ENCODE results near the gene DZIP1. TPM values are rescaled to one million over a fixed set of nuclear protein-coding genes. Genes with fewer than 3 reads are reported as not detected.

DZIP1 gene
- total and polyA plus RNA-seq, 2 of the 8 experiments (the other 6 are each of a cell fraction or from before 2014, with no cell fraction given), result 7.6 to 24.6 TPM

DNA sequence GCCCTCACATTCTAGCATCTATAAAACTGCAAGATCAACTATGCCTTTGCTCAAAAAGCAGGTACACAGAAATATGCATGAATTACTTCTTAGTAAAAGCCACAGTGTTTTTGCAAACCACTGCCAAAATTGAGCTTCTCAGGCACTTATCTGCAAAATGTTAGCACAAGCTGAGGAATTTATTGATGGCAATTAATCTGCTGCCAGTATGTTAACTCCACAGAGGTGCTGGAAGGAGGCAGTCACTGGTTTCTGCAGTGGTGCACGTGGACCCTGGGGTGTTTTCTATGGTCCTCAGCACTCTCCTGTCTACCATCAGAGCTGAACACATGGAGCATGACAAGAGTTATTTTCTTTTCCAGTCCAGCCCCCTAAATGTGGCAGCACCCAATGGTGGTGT is 47.8 kb downstream of the DZIP1 start:
- FAIRE-seq, result no peak
- WGBS, 2 experiments (ENCODE audit: extremely low coverage in 1 of 2, insufficient coverage in 1 of 2, insufficient read length in 1 of 2, insufficient replicate concordance in 2 of 2, low coverage in 1 of 2, low lambda C conversion rate in 2 of 2, missing lambda C conversion rate in 1 of 2), result 93% methylated on average over 1 of the region's 1 CpG; no CpG with 5 or more reads in 1 of the 2 experiments
- Histone ChIP-seq H3K4me3 (ENCODE audit: extremely low read depth in 1 of 4, insufficient read depth in 2 of 4, low read depth in 3 of 4, low read length in 4 of 4) (no peak overlapping the region), H2BK20ac (ENCODE audit: low read length) (no peak overlapping the region), H2BK15ac (ENCODE audit: low read length) (no peak overlapping the region), H3K23ac (ENCODE audit: insufficient read length) (no peak overlapping the region), H3K4me2 (ENCODE audit: insufficient read depth in 1 of 2, low read depth in 2 of 2, low read length in 2 of 2) (no peak overlapping the region), H3K9me3 (ENCODE audit: insufficient read depth in 2 of 2, low read depth in 1 of 2, low read length in 1 of 2) (no peaks in the 10 kb centered on the region), H3K36me3 (ENCODE audit: control insufficient read depth in 2 of 4, insufficient read depth in 4 of 4, low read length in 3 of 4) (peaks cover 0 to 7% (median 2%) of the 10 kb centered on the region in 4 experiments; a peak in 3 of 8 replicates), H3K56ac (replicated peaks; ENCODE audit: insufficient read length, low read depth, low read length) (no peak overlapping the region), H3K14ac (ENCODE audit: insufficient read length) (no peak overlapping the region), H3K23me2 (ENCODE audit: low read depth, low read length) (no peaks in the 10 kb centered on the region), H2AK5ac (ENCODE audit: low read depth, low read length) (no peak overlapping the region), H2BK120ac (replicated peaks; ENCODE audit: low read depth, low read length) (no peak overlapping the region), H3K79me2 (ENCODE audit: control insufficient read depth in 1 of 2, insufficient read depth in 2 of 2, low read length in 2 of 2) (no peaks in the 10 kb centered on the region), H3K27ac (ENCODE audit: low read depth, low read length) (no peak overlapping the region), H2AFZ (ENCODE audit: low read length) (no peak overlapping the region), H3K4me1 (replicated peaks in 1 of 4; ENCODE audit: control insufficient read depth in 3 of 4, insufficient read depth in 4 of 4, low read length in 3 of 4) (no peaks in the 10 kb centered on the region), H4K5ac (ENCODE audit: insufficient read length, low read depth, low read length) (no peak overlapping the region), H3K27me3 (replicated peaks in 1 of 4; ENCODE audit: control insufficient read depth in 3 of 4, extremely low read depth in 1 of 4, insufficient read depth in 3 of 4, low read length in 3 of 4) (no peaks in the 10 kb centered on the region), H3K18ac (ENCODE audit: extremely low read depth, low read length) (no peak overlapping the region), H3K9ac (replicated peaks in 1 of 4; ENCODE audit: extremely low read depth in 1 of 4, low read depth in 3 of 4, low read length in 3 of 4) (no peak overlapping the region), H3K4ac (replicated peaks; ENCODE audit: insufficient read length, low read depth, low read length) (no peak overlapping the region), H2BK5ac (ENCODE audit: low read depth, low read length) (no peak overlapping the region), H2BK12ac (ENCODE audit: low read depth, low read length) (no peak overlapping the region), H3K79me1 (ENCODE audit: low read depth, low read length) (no peaks in the 10 kb centered on the region), H4K91ac (replicated peaks; ENCODE audit: insufficient read length, low read length) (no peak overlapping the region), H4K20me1 (replicated peaks in 1 of 2; ENCODE audit: control insufficient read depth in 1 of 2, insufficient read depth in 2 of 2, low read length in 2 of 2) (no peaks in the 10 kb centered on the region), H4K8ac (ENCODE audit: extremely low read depth, insufficient read depth, low read length) (no peak overlapping the region)
- POLR2A ChIA-PET (ENCODE audit: partially characterized antibody), result no interaction called here
- DNase-seq (ENCODE audit: low read depth in 1 of 2, low spot score in 2 of 2), result no peak
- CTCF ChIA-PET (ENCODE audit: partially characterized antibody), result interaction anchor here (1.5 kb wide), 1 partner anchor 25 kb away, joined by 4 read pairs; no protein-coding TSS in a partner anchor
- TF ChIP-seq RNF2 (IDR thresholded peaks at IDR 0.05; ENCODE audit: borderline replicate concordance, low read depth, low read length, missing control alignments, poor library complexity, severe bottlenecking) (no peak), SRF (IDR thresholded peaks at IDR 0.05; ENCODE audit: low read depth, low read length) (no peak)

All from H1 (cell line).